Measurements from ENCODE around the gene GOLGA1. TPM values are rescaled to one million over a fixed set of nuclear protein-coding genes. Genes with fewer than 3 reads are reported as not detected.

The GOLGA1 gene
- total and polyA plus RNA-seq, 9 of the 15 experiments (the other 6 are each of a cell fraction or from before 2014, with no cell fraction given), result 2.9 to 15.9 (median 8.5) TPM

DNA sequence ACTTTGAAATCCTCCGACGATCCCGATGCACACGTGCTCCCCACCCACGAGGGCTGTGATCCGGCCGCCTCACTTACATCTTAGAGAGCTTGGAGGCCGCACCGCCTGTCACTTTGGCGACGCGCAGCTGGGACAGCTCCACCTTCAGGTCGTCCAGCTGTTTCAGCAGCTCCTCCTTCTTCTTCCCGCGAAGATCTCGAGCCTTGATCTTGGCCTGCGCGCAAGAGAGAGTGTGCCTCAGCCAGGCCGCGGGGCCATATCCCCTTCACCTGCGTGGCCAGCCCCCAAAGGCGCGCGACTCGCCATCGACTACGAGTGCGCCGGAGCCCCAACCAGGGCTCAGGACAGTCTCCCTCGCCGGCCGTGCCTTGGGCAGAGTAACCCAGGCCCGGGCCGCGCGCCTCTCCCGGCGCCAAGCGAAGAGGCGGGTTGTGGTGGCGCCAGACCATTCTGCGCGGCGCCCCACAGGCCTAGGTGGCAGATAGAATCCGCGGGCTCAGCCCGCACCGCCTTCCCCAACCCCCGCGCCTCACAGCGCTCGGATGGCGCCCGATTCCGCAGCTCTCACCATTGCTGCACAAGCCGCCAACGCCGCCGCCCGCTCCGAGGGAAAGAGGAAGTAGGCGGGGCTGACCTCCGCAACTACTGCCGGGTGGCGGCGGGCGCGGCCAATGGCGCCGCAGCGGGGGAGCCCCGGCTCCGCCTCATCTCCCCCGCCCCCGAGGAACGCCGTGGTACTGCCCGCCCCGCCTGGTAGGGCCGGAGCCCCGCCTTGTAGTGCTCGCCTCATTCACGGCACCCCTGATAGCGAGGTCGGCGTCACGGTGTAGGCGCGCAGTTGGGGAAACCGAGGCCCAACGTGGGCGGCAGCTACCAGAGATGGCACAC is 79.3 kb downstream of the GOLGA1 start, which contains the start of the genes ARPC5L and RPL35 (continued):
- TF ChIP-seq HCFC1 (IDR thresholded peaks at IDR 0.05; ENCODE audit: low read depth, low read length) (peak; percentile 79), GATA2 (CRISPR knock-in tag; IDR thresholded peaks at IDR 0.05) (peak; percentile 64), SMAD2 (IDR thresholded peaks at IDR 0.05; ENCODE audit: low read depth, low read length) (no peak), ZNF354B (CRISPR knock-in tag; IDR thresholded peaks at IDR 0.05) (no peak), ZNF431 (CRISPR knock-in tag; IDR thresholded peaks at IDR 0.05) (no peak), ZNF695 (CRISPR knock-in tag; IDR thresholded peaks at IDR 0.05) (no peak), C11orf30 (IDR thresholded peaks at IDR 0.05; ENCODE audit: low read depth) (no peak), RFX5 (IDR thresholded peaks at IDR 0.05; ENCODE audit: low read depth, low read length) (no peak), POLR3G (IDR thresholded peaks at IDR 0.05; ENCODE audit: extremely low read depth, insufficient read length, insufficient replicate concordance) (no peak), CCAR2 (IDR thresholded peaks at IDR 0.05; ENCODE audit: low read depth, low read length) (no peak), CEBPB (tag; IDR thresholded peaks at IDR 0.05) (no peak), ZC3H8 (IDR thresholded peaks at IDR 0.05) (no peak), ESRRA (IDR thresholded peaks at IDR 0.05; ENCODE audit: borderline replicate concordance, low read depth) (no peak; the same call in 1 of the 2 replicates), TARDBP (IDR thresholded peaks at IDR 0.05) (no peak), MYBL2 (IDR thresholded peaks at IDR 0.05; ENCODE audit: low read depth) (no peak), MYBL2 (CRISPR knock-in tag; IDR thresholded peaks at IDR 0.05; ENCODE audit: borderline replicate concordance) (no peak)
- TF ChIP-seq, protein P1, sequence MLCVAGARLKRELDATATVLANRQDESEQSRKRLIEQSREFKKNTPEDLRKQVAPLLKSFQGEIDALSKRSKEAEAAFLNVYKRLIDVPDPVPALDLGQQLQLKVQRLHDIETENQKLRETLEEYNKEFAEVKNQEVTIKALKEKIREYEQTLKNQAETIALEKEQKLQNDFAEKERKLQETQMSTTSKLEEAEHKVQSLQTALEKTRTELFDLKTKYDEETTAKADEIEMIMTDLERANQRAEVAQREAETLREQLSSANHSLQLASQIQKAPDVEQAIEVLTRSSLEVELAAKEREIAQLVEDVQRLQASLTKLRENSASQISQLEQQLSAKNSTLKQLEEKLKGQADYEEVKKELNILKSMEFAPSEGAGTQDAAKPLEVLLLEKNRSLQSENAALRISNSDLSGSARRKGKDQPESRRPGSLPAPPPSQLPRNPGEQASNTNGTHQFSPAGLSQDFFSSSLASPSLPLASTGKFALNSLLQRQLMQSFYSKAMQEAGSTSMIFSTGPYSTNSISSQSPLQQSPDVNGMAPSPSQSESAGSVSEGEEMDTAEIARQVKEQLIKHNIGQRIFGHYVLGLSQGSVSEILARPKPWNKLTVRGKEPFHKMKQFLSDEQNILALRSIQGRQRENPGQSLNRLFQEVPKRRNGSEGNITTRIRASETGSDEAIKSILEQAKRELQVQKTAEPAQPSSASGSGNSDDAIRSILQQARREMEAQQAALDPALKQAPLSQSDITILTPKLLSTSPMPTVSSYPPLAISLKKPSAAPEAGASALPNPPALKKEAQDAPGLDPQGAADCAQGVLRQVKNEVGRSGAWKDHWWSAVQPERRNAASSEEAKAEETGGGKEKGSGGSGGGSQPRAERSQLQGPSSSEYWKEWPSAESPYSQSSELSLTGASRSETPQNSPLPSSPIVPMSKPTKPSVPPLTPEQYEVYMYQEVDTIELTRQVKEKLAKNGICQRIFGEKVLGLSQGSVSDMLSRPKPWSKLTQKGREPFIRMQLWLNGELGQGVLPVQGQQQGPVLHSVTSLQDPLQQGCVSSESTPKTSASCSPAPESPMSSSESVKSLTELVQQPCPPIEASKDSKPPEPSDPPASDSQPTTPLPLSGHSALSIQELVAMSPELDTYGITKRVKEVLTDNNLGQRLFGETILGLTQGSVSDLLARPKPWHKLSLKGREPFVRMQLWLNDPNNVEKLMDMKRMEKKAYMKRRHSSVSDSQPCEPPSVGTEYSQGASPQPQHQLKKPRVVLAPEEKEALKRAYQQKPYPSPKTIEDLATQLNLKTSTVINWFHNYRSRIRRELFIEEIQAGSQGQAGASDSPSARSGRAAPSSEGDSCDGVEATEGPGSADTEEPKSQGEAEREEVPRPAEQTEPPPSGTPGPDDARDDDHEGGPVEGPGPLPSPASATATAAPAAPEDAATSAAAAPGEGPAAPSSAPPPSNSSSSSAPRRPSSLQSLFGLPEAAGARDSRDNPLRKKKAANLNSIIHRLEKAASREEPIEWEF (CRISPR knock-in tag; IDR thresholded peaks at IDR 0.05), result no peak
- TF ChIP-seq, protein P2, sequence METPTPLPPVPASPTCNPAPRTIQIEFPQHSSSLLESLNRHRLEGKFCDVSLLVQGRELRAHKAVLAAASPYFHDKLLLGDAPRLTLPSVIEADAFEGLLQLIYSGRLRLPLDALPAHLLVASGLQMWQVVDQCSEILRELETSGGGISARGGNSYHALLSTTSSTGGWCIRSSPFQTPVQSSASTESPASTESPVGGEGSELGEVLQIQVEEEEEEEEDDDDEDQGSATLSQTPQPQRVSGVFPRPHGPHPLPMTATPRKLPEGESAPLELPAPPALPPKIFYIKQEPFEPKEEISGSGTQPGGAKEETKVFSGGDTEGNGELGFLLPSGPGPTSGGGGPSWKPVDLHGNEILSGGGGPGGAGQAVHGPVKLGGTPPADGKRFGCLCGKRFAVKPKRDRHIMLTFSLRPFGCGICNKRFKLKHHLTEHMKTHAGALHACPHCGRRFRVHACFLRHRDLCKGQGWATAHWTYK (CRISPR knock-in tag; IDR thresholded peaks at IDR 0.05), result no peak; the same call in 1 of the 2 replicates
- TF ChIP-seq, protein P3, sequence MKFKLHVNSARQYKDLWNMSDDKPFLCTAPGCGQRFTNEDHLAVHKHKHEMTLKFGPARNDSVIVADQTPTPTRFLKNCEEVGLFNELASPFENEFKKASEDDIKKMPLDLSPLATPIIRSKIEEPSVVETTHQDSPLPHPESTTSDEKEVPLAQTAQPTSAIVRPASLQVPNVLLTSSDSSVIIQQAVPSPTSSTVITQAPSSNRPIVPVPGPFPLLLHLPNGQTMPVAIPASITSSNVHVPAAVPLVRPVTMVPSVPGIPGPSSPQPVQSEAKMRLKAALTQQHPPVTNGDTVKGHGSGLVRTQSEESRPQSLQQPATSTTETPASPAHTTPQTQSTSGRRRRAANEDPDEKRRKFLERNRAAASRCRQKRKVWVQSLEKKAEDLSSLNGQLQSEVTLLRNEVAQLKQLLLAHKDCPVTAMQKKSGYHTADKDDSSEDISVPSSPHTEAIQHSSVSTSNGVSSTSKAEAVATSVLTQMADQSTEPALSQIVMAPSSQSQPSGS (CRISPR knock-in tag; IDR thresholded peaks at IDR 0.05), result no peak
- TF ChIP-seq, protein P4, sequence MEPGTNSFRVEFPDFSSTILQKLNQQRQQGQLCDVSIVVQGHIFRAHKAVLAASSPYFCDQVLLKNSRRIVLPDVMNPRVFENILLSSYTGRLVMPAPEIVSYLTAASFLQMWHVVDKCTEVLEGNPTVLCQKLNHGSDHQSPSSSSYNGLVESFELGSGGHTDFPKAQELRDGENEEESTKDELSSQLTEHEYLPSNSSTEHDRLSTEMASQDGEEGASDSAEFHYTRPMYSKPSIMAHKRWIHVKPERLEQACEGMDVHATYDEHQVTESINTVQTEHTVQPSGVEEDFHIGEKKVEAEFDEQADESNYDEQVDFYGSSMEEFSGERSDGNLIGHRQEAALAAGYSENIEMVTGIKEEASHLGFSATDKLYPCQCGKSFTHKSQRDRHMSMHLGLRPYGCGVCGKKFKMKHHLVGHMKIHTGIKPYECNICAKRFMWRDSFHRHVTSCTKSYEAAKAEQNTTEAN (CRISPR knock-in tag; IDR thresholded peaks at IDR 0.05), result peak; percentile 27; the same call in 1 of the 2 replicates
